ENCODE data around the gene OR1J1.

Gene OR1J1

DNA sequence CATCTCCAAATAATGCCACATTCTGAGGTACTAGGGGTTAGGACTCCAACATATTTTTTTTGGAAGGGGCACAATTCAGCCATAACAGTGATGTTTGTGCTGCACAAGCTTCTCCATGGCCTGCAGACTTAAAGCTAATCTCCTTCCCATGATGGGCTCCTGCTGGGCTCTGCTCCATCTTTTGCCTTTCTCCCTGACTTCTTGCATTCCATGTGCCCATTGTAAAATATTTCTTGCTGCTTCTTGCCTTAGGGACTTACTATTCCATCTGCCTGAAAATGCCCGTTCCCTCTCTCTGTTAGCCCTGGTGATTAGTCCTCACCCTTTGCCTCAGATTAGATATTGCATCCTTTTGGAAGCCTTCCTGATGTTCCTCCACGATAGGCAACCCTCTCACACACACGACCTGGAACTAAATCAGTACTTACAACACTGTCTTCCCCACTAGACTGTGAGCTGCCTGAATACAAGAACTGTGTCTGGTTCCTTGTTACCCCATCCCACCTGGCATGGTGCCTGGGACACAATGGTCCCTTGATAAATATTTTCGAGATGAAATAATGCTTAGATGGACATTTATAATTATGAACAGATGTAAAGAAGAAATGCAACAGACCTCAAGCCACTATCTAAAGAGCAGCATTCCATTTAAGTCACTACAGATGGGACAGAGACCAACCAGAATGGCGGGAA, 33.5 kb downstream of the OR1J1 start:
- no peak for DNase-seq

DNA sequence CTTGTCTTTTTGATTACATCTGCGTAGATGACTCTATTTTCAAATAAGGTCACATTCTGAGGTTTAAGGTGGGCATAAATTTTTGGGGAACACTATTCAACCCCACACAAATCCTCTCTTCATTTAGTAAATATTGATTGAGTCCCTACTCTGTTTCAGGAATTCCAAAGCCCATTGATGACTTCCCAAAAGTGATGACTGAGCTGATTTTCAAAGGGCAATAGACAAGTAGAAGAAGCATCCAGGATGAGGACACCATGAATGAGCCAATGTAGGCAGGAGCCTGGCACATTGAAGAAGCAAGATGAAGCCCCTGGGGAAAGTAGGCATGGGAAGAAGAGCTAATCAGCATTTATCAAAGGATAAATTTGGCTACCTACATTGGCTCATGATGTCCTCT, 35.2 kb downstream of the OR1J1 start:
- no peak for DNase-seq

Data from DMS53 (cell line).